Activated T-helper 1 cell treated with anti-CD3 and anti-CD28 coated beads, Interleukin-12 subunit alpha, Interleukin-12 subunit beta, Interleukin-2, Interleukin-4 antibody, amounts not matched to agents 30 ng/mL and 10 ng/mL and 1 ng/mL, durations not matched to agents 14 hours and 24 hours and 36 hours (primary cell): ENCODE measurements around the gene P2RX7. TPM values are rescaled to one million over a fixed set of nuclear protein-coding genes. Genes with fewer than 3 reads are reported as not detected.
A peak's percentile ranks its signal among the peaks of the same experiment; 100 is the strongest.

Experiments
- DNase-seq: peaks from one replicate; pipeline ENCODE4 v3.0.0; 2021; ENCODE audit warnings: low spot score
- H3K27ac Mint-ChIP-seq: one replicate; pipeline ENCODE4 v1.8.0; 2021; ENCODE audit warnings: mild to moderate bottlenecking, mixed read lengths
- H3K27me3 Mint-ChIP-seq: one replicate; pipeline ENCODE4 v1.8.0; 2022; ENCODE audit warnings: mild to moderate bottlenecking, moderate library complexity, mixed read lengths; ENCODE audit not compliant: insufficient read depth
- H3K36me3 Mint-ChIP-seq: one replicate; pipeline ENCODE4 v1.8.0; 2021; ENCODE audit warnings: low read depth, mixed read lengths
- H3K4me1 Mint-ChIP-seq: one replicate; pipeline ENCODE4 v1.8.0; 2021; ENCODE audit warnings: low read depth, mixed read lengths
- H3K4me3 Mint-ChIP-seq: one replicate; pipeline ENCODE4 v1.8.0; 2021; ENCODE audit warnings: mild to moderate bottlenecking, moderate library complexity, mixed read lengths
- H3K9me3 Mint-ChIP-seq: one replicate; pipeline ENCODE4 v1.8.0; 2021; ENCODE audit warnings: mixed read lengths
- intact Hi-C: fragments of 100-400 bp; cut with micrococcal nuclease; formaldehyde crosslinking; loops from one replicate; pipeline ENCODE4 v1.15.1; 2024
- total RNA-seq: library from RNA; stranded (reverse); gene quantifications from 2 replicates; pipeline ENCODE4 v1.2.3, GENCODE V29; 2022

Gene P2RX7
- 7.3 and 8.0 TPM in 2 replicates for total RNA-seq

GRCh38 chr12:121132601-121133481 lies at the start of gene P2RX7:
P2RX7 (plus strand) TSS chr12:121132876; CDS start chr12:121132971, 95 bp downstream.
- intact Hi-C loops: no loop called here
- Mint-ChIP-seq H3K4me3 (peak within 1 kb of the TSS; percentile 82), H3K9me3 (no peaks in the 10 kb centered on the region), H3K4me1 (peaks cover 64% of the 10 kb centered on the region), H3K27ac (peak within 1 kb of the TSS; percentile 66), H3K27me3 (no peaks in the 10 kb centered on the region), H3K36me3 (peaks cover 7% of the 10 kb centered on the region)
- peak; percentile 34 for DNase-seq

- Mint-ChIP-seq H3K27me3 (peaks cover 4% of the 10 kb centered on the region), H3K36me3 (no peaks in the 10 kb centered on the region), H3K4me1 (peaks cover 20% of the 10 kb centered on the region), H3K27ac (no peak overlapping the region), H3K9me3 (no peaks in the 10 kb centered on the region), H3K4me3 (no peak overlapping the region)
- intact Hi-C loops: no loop called here
- no peak for DNase-seq
Measured at GRCh38 chr12:121084229-121084628, 48.4 kb upstream of the P2RX7 start.

- intact Hi-C loops: no loop called here
- H3K4me1 Mint-ChIP-seq: peaks cover 22% of the 10 kb centered on the region
- H3K4me3 Mint-ChIP-seq: no peak overlapping the region
- H3K36me3 Mint-ChIP-seq: no peaks in the 10 kb centered on the region
- no peak overlapping the region for H3K27ac Mint-ChIP-seq
- DNase-seq: no peak
- H3K27me3 Mint-ChIP-seq: peaks cover 4% of the 10 kb centered on the region
- H3K9me3 Mint-ChIP-seq: no peaks in the 10 kb centered on the region
Measured at GRCh38 chr12:121085069-121085468, 47.6 kb upstream of the P2RX7 start.

- H3K36me3 Mint-ChIP-seq: no peaks in the 10 kb centered on the region
- H3K27ac Mint-ChIP-seq: no peak overlapping the region
- H3K9me3 Mint-ChIP-seq: no peaks in the 10 kb centered on the region
- H3K4me3 Mint-ChIP-seq: no peak overlapping the region
- DNase-seq: no peak
- peaks cover 4% of the 10 kb centered on the region for H3K27me3 Mint-ChIP-seq
- peaks cover 24% of the 10 kb centered on the region for H3K4me1 Mint-ChIP-seq
- intact Hi-C loops: no loop called here
Measured at GRCh38 chr12:121085506-121086353, 46.9 kb upstream of the P2RX7 start.

- peaks cover 27% of the 10 kb centered on the region for H3K4me1 Mint-ChIP-seq
- no peak overlapping the region for H3K27ac Mint-ChIP-seq
- no peaks in the 10 kb centered on the region for H3K9me3 Mint-ChIP-seq
- intact Hi-C loops: no loop called here
- DNase-seq: no peak
- H3K4me3 Mint-ChIP-seq: no peak overlapping the region
- H3K27me3 Mint-ChIP-seq: no peaks in the 10 kb centered on the region
- H3K36me3 Mint-ChIP-seq: no peaks in the 10 kb centered on the region
Measured at GRCh38 chr12:121086781-121087295, 45.8 kb upstream of the P2RX7 start.

- Mint-ChIP-seq H3K4me1 (peaks cover 35% of the 10 kb centered on the region), H3K36me3 (no peaks in the 10 kb centered on the region), H3K9me3 (no peaks in the 10 kb centered on the region), H3K4me3 (no peak overlapping the region), H3K27me3 (no peaks in the 10 kb centered on the region), H3K27ac (no peak overlapping the region)
- no peak for DNase-seq
- intact Hi-C loops: no loop called here
Measured at GRCh38 chr12:121087467-121088194, 45.0 kb upstream of the P2RX7 start.

- H3K27me3 Mint-ChIP-seq: no peaks in the 10 kb centered on the region
- DNase-seq: no peak
- H3K4me3 Mint-ChIP-seq: no peak overlapping the region
- H3K36me3 Mint-ChIP-seq: no peaks in the 10 kb centered on the region
- no peaks in the 10 kb centered on the region for H3K9me3 Mint-ChIP-seq
- H3K27ac Mint-ChIP-seq: no peak overlapping the region
- intact Hi-C loops: no loop called here
- peaks cover 41% of the 10 kb centered on the region for H3K4me1 Mint-ChIP-seq
Measured at GRCh38 chr12:121088195-121088585, 44.5 kb upstream of the P2RX7 start.

- Mint-ChIP-seq H3K9me3 (no peaks in the 10 kb centered on the region), H3K4me1 (peaks cover 41% of the 10 kb centered on the region), H3K27ac (no peak overlapping the region), H3K27me3 (no peaks in the 10 kb centered on the region), H3K36me3 (no peaks in the 10 kb centered on the region), H3K4me3 (no peak overlapping the region)
- intact Hi-C loops: no loop called here
- DNase-seq: no peak
Measured at GRCh38 chr12:121089031-121089812, 43.5 kb upstream of the P2RX7 start.

- intact Hi-C loops: loop anchor here (10.0 kb wide), 2 partner anchors 375 to 445 kb away; partner anchors contain the start of genes CABP1 and UNC119B
- H3K27ac Mint-ChIP-seq: no peak overlapping the region
- no peak overlapping the region for H3K4me3 Mint-ChIP-seq
- H3K9me3 Mint-ChIP-seq: no peaks in the 10 kb centered on the region
- no peaks in the 10 kb centered on the region for H3K36me3 Mint-ChIP-seq
- no peaks in the 10 kb centered on the region for H3K27me3 Mint-ChIP-seq
- peaks cover 41% of the 10 kb centered on the region for H3K4me1 Mint-ChIP-seq
- DNase-seq: no peak
Measured at GRCh38 chr12:121089813-121090430, 42.8 kb upstream of the P2RX7 start.

- no peak overlapping the region for H3K4me3 Mint-ChIP-seq
- H3K36me3 Mint-ChIP-seq: no peaks in the 10 kb centered on the region
- H3K27ac Mint-ChIP-seq: no peak overlapping the region
- no peaks in the 10 kb centered on the region for H3K27me3 Mint-ChIP-seq
- no peak for DNase-seq
- H3K9me3 Mint-ChIP-seq: no peaks in the 10 kb centered on the region
- intact Hi-C loops: loop anchor here (10.0 kb wide), 2 partner anchors 376 to 446 kb away; partner anchors contain the start of genes CABP1 and UNC119B
- H3K4me1 Mint-ChIP-seq: peaks cover 48% of the 10 kb centered on the region
Measured at GRCh38 chr12:121090586-121091514, 41.8 kb upstream of the P2RX7 start.

- Mint-ChIP-seq H3K27ac (peak overlapping the region; percentile 71), H3K36me3 (no peaks in the 10 kb centered on the region), H3K4me1 (peaks cover 52% of the 10 kb centered on the region), H3K9me3 (no peaks in the 10 kb centered on the region), H3K4me3 (peak overlapping the region; percentile 70), H3K27me3 (no peaks in the 10 kb centered on the region)
- no peak for DNase-seq
- intact Hi-C loops: loop anchor here (1.0 to 10.0 kb wide), 3 partner anchors 76 to 447 kb away; partner anchors contain the start of genes C12orf43, CABP1 and UNC119B
Measured at GRCh38 chr12:121092034-121092433, 40.6 kb upstream of the P2RX7 start.
